ENCODE measurements around the gene CYP27B1. TPM values are rescaled to one million over a fixed set of nuclear protein-coding genes. Genes with fewer than 3 reads are reported as not detected.
A peak's percentile ranks its signal among the peaks of the same experiment; 100 is the strongest.

CYP27B1 gene
- total RNA-seq, 1 experiment from 2014 or later: 1.8 TPM

- Mint-ChIP-seq H3K36me3 (ENCODE audit: insufficient read depth, unreplicated experiment) (peaks cover 48% of the 10 kb centered on the region), H3K27ac (ENCODE audit: unreplicated experiment) (no peak overlapping the region), H3K4me3 (ENCODE audit: low read depth, unreplicated experiment) (peak overlapping the region; percentile 81), H3K4me1 (ENCODE audit: low read depth, unreplicated experiment) (peaks cover 22% of the 10 kb centered on the region), H3K9me3 (ENCODE audit: low read depth, unreplicated experiment) (no peaks in the 10 kb centered on the region), H3K27me3 (ENCODE audit: unreplicated experiment) (peaks cover 45% of the 10 kb centered on the region)
- CTCF ChIA-PET: interaction anchor here (0.9 kb wide), 1 partner anchor 20 kb away, joined by 3 read pairs; the partner anchor contains the start of gene TSPAN31
- DNase-seq: no peak
- intact Hi-C loops (cut with micrococcal nuclease; ENCODE audit: unreplicated experiment): no loop called here
- BruUV-seq (replicated peaks): no TSS peak
- TF ChIP-seq CTCF (IDR thresholded peaks at IDR 0.05; ENCODE audit: unreplicated experiment): no peak
Observed at GRCh38 chr12:57763881-57764661, 2.8 kb downstream of the CYP27B1 start.

- H3K27ac Mint-ChIP-seq (ENCODE audit: unreplicated experiment): no peak overlapping the region
- H3K4me1 Mint-ChIP-seq (ENCODE audit: low read depth, unreplicated experiment): peaks cover 22% of the 10 kb centered on the region
- H3K36me3 Mint-ChIP-seq (ENCODE audit: insufficient read depth, unreplicated experiment): peaks cover 51% of the 10 kb centered on the region
- no peak for TF ChIP-seq CTCF (IDR thresholded peaks at IDR 0.05; ENCODE audit: unreplicated experiment)
- CTCF ChIA-PET: no interaction called here
- peaks cover 45% of the 10 kb centered on the region for H3K27me3 Mint-ChIP-seq (ENCODE audit: unreplicated experiment)
- DNase-seq: no peak
- H3K9me3 Mint-ChIP-seq (ENCODE audit: low read depth, unreplicated experiment): no peaks in the 10 kb centered on the region
- no peak overlapping the region for H3K4me3 Mint-ChIP-seq (ENCODE audit: low read depth, unreplicated experiment)
- intact Hi-C loops (cut with micrococcal nuclease; ENCODE audit: unreplicated experiment): no loop called here
- BruUV-seq (replicated peaks): no TSS peak
Observed at GRCh38 chr12:57762463-57762862, 4.4 kb downstream of the CYP27B1 start.

- Mint-ChIP-seq H3K9me3 (ENCODE audit: low read depth, unreplicated experiment) (no peaks in the 10 kb centered on the region), H3K27me3 (ENCODE audit: unreplicated experiment) (peaks cover 38% of the 10 kb centered on the region)
- no peak for TF ChIP-seq CTCF (IDR thresholded peaks at IDR 0.05; ENCODE audit: unreplicated experiment)
Observed at GRCh38 chr12:57761391-57761998, 5.4 kb downstream of the CYP27B1 start.

GRCh38 chr12:57760347-57760982 is 6.4 kb downstream of the CYP27B1 start:
- BruUV-seq (replicated peaks): no TSS peak
- no peak for TF ChIP-seq CTCF (IDR thresholded peaks at IDR 0.05; ENCODE audit: unreplicated experiment)
- Mint-ChIP-seq H3K36me3 (ENCODE audit: insufficient read depth, unreplicated experiment) (peaks cover 58% of the 10 kb centered on the region), H3K4me3 (ENCODE audit: low read depth, unreplicated experiment) (no peak overlapping the region), H3K27me3 (ENCODE audit: unreplicated experiment) (peaks cover 28% of the 10 kb centered on the region), H3K4me1 (ENCODE audit: low read depth, unreplicated experiment) (peaks cover 22% of the 10 kb centered on the region), H3K27ac (ENCODE audit: unreplicated experiment) (no peak overlapping the region), H3K9me3 (ENCODE audit: low read depth, unreplicated experiment) (no peaks in the 10 kb centered on the region)
- CTCF ChIA-PET: interaction anchor here (0.6 to 0.9 kb wide), 2 partner anchors 12 to 18 kb away, joined by 3 read pairs; partner anchors contain the start of genes EEF1AKMT3 and METTL1
- intact Hi-C loops (cut with micrococcal nuclease; ENCODE audit: unreplicated experiment): no loop called here
- DNase-seq: no peak

More at GRCh38 chr12:57761391-57761998, 5.4 kb downstream of the CYP27B1 start:
- Mint-ChIP-seq H3K4me3 (ENCODE audit: low read depth, unreplicated experiment) (no peak overlapping the region), H3K36me3 (ENCODE audit: insufficient read depth, unreplicated experiment) (peaks cover 52% of the 10 kb centered on the region), H3K27ac (ENCODE audit: unreplicated experiment) (peak overlapping the region; percentile 24), H3K4me1 (ENCODE audit: low read depth, unreplicated experiment) (peaks cover 22% of the 10 kb centered on the region)
- CTCF ChIA-PET: interaction anchor here (0.9 kb wide), 1 partner anchor 751 kb away, joined by 4 read pairs; no protein-coding TSS in a partner anchor
- no TSS peak for BruUV-seq (replicated peaks)
- intact Hi-C loops (cut with micrococcal nuclease; ENCODE audit: unreplicated experiment): no loop called here
- DNase-seq: no peak

Data from Calu3 (cell line).